Muscle of leg (tissue), 11 donors: Measurements from ENCODE around the gene DLG2. TPM values are rescaled to one million over a fixed set of nuclear protein-coding genes. Genes with fewer than 3 reads are reported as not detected.

Experiments
- DNase-seq: peaks from one replicate; pipeline ENCODE4 v3.0.0; 2013
- H3K27ac ChIP-seq: one replicate; pipeline ENCODE4 v1.5.1; 2013; ENCODE audit warnings: mild to moderate bottlenecking, low read length, control low read depth
- H3K27me3 ChIP-seq: one replicate; pipeline ENCODE4 v1.6.1; 2013; ENCODE audit warnings: low read length; ENCODE audit not compliant: control insufficient read depth, insufficient read depth
- H3K36me3 ChIP-seq: one replicate; pipeline ENCODE4 v1.6.1; 2013; ENCODE audit warnings: low read length; ENCODE audit not compliant: control insufficient read depth, insufficient read depth
- H3K4me1 ChIP-seq: one replicate; pipeline ENCODE4 v1.6.1; 2013; ENCODE audit warnings: low read length; ENCODE audit not compliant: control insufficient read depth, insufficient read depth
- H3K4me3 ChIP-seq: one replicate; pipeline ENCODE4 v1.5.1; 2013; ENCODE audit warnings: low read length, control low read depth
- H3K9me3 ChIP-seq: replicated peaks from 2 replicates; pipeline ENCODE4 v1.6.1; 2013; ENCODE audit warnings: low read depth, low read length; ENCODE audit not compliant: control insufficient read depth
- WGBS: methylation state at CpG from one replicate; pipeline ENCODE4 v1.1.5; 2013; ENCODE audit warnings: missing lambda C conversion rate; ENCODE audit not compliant: insufficient coverage; 5-methylcytosine and 5-hydroxymethylcytosine counted together
- polyA plus RNA-seq, 8 donors: library from polyadenylated mRNA; unstranded; fragments of 120-200 nt; gene quantifications; one replicate each; pipeline versions ENCODE4 v1.2.1 to v1.2.3, GENCODE V29; 2013; ENCODE audit warnings: inconsistent platforms in 1 of 8, low replicate concordance in 1 of 8; ENCODE audit not compliant: insufficient read length in 8 of 8, insufficient read depth in 1 of 8
- total RNA-seq: library from RNA; stranded (reverse); fragments of 120-200 nt; gene quantifications from one replicate; pipeline ENCODE4 v1.2.4, GENCODE V29; 2013

DLG2 gene
- total and polyA plus RNA-seq, 9 donors: 6.4 to 19.3 (median 11.0) TPM

DNA sequence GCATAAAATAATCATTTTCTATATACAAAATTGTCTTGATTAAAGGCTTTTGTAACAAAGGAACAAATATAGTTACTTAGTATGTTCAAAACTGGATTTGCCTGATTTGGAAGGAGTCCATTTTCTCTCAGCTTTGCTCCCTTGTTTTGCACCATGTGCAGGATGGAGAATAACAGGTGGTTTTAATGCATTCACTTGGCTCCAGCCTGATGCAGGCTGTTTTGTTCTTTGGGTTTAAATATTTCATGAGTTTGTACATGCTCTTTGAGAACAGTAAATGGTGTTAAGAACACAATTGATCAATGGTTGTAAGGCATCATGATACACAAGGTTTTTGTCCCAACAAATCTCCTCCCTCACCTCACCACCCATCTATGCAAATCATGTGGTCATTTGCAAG is 1454.1 kb downstream of the DLG2 start:
- H3K9me3 ChIP-seq: no peaks in the 10 kb centered on the region
- peak; percentile 27 for DNase-seq

DNA sequence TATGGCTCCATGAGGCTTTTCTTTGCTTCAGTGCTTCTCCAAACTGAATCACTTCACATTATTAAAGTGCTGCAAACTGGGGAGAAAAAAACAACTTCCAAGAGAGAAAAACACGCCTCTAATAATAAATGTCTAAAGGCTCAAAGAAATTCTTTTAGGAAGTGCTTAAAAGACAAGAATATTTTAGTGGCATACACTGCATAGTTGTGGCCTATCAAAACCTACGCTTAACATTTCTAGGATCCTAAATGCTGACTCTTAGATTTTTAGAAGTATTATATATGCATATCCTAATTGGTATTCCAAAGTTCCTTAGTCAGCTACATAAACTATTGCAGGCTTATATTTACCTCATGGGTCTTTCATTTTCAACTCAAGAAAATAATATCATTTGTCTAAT is 1462.0 kb downstream of the DLG2 start:
- H3K27me3 ChIP-seq: no peaks in the 10 kb centered on the region
- H3K36me3 ChIP-seq: no peaks in the 10 kb centered on the region
- no CpG with 5 or more reads among the region's 2 CpGs for WGBS
- DNase-seq: no peak
- no peaks in the 10 kb centered on the region for H3K9me3 ChIP-seq
- H3K4me3 ChIP-seq: no peak overlapping the region
- H3K4me1 ChIP-seq: no peaks in the 10 kb centered on the region
- no peak overlapping the region for H3K27ac ChIP-seq

More for the DNA sequence above, 1454.1 kb downstream of the DLG2 start:
- Histone ChIP-seq H3K36me3 (no peaks in the 10 kb centered on the region), H3K27me3 (no peaks in the 10 kb centered on the region), H3K4me1 (no peaks in the 10 kb centered on the region), H3K27ac (no peak overlapping the region), H3K4me3 (no peak overlapping the region)

DNA sequence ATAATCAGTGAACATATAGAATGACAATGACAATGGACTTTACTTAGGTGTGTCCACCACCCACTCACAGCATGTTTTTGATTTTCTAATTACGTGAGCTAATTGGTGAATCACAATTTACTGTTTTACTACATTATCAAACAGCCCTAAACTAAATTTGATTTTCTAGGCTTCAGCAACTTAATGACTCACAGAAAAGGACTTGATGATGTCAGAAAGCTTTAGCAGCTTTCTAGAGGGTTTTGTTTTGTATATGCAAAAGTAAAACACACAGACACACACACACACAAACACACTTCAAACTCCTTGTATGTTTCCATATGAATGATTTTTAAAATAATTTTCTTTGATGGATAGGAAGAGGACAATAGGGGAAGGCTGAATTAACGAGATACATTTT is 1462.4 kb downstream of the DLG2 start:
- Histone ChIP-seq H3K36me3 (no peaks in the 10 kb centered on the region), H3K4me1 (no peaks in the 10 kb centered on the region), H3K9me3 (no peaks in the 10 kb centered on the region), H3K4me3 (no peak overlapping the region), H3K27ac (no peak overlapping the region), H3K27me3 (no peaks in the 10 kb centered on the region)
- no CpG with 5 or more reads among the region's 2 CpGs for WGBS
- DNase-seq: no peak

DNA sequence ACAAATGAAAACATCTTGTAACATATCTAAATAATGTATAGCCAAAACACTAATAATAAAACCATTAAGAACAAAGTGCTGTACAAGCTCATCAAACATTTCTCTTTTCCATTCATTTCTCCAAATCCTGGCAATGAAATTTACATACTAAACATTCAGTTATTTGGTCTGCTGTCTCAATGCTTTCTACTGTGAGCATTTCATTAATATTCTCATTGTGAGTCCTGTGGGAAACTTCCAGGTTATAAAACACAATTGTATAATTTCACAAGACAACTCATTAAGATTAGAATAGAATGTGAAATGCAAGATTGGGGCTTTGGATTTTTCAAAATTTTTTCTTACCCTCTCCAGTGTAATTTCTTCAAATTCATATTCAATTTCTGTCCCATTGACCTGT is 1464.0 kb downstream of the DLG2 start:
- Histone ChIP-seq H3K36me3 (no peaks in the 10 kb centered on the region), H3K9me3 (no peaks in the 10 kb centered on the region), H3K4me3 (no peak overlapping the region), H3K4me1 (no peaks in the 10 kb centered on the region), H3K27ac (no peak overlapping the region), H3K27me3 (no peaks in the 10 kb centered on the region)
- DNase-seq: no peak

DNA sequence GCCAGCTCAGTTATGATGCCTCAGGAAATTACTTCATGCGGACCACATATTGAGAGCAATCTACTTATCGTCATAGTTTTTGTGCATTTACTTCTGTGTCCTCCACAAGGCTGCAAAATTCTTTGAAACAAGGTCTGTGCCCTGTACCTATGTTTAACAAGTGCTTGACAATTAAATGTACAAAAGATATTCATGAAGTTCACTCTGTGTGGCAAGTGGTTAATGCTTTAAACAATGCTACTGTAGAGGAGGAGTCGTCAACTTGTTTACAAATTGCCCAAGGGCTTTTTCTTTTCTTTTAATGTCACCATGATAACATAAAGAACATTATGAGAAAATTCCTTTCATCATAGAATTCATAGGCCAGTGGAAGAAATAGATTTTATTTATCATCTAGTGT is 1469.5 kb downstream of the DLG2 start:
- Histone ChIP-seq H3K9me3 (no peaks in the 10 kb centered on the region), H3K27ac (no peak overlapping the region), H3K27me3 (no peaks in the 10 kb centered on the region), H3K36me3 (no peaks in the 10 kb centered on the region), H3K4me1 (no peaks in the 10 kb centered on the region), H3K4me3 (no peak overlapping the region)
- no peak for DNase-seq
- no CpG with 5 or more reads among the region's 3 CpGs for WGBS

DNA sequence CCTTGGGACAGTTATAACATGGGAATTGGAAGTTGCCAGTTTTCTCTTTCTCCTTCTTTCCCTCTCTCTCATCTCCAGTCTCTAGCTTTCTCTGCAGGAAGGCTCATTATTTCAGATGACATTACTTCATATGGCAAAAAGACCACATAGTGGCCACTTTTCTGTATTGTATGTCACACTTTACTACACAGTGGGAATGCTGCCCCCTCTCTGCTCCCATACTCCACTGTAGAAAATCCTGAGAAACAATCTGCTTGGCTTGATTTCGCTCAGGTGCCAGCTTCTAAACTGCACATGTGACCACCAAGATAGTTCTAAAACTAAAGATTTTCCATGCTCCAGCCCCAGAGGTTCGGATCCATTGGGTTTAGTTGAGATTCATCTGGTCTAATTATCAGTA is 1480.3 kb downstream of the DLG2 start:
- H3K27me3 ChIP-seq: no peaks in the 10 kb centered on the region

DNA sequence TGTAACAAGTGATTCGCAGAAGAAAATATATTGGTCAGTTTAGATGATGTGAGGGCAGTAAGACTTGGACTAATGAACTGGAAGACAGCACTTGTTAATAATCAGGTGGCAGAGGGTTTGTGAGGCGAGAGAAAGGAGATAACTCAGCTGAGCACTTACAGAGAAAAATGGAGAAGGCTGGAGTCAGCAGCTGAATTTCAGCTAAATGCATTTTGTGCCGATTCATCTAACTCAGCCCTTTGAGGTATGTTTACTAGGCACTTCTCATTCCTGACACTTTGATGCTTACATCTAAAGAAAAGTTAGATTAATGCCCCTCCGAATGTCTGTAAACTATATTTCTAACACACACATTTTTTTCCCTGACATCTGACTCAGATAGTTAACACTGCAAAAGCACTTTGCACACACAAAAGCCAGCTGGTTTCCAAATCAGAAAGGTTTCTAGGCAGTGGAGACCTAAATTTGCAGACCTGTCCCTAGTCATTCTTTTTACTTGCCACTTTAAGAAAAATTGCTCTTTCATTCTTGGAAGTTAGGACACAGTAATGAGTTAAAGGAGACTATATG is 1481.4 kb downstream of the DLG2 start:
- Histone ChIP-seq H3K27ac (no peak overlapping the region), H3K9me3 (no peaks in the 10 kb centered on the region), H3K27me3 (no peaks in the 10 kb centered on the region), H3K36me3 (no peaks in the 10 kb centered on the region), H3K4me1 (no peaks in the 10 kb centered on the region), H3K4me3 (no peak overlapping the region)
- 26% methylated on average over 3 of the region's 4 CpGs for WGBS
- DNase-seq: peak; percentile 59

More for the DNA sequence above, 1480.3 kb downstream of the DLG2 start:
- H3K27ac ChIP-seq: no peak overlapping the region
- no peaks in the 10 kb centered on the region for H3K4me1 ChIP-seq
- H3K4me3 ChIP-seq: no peak overlapping the region
- no peaks in the 10 kb centered on the region for H3K36me3 ChIP-seq
- DNase-seq: no peak
- H3K9me3 ChIP-seq: no peaks in the 10 kb centered on the region
- no CpG with 5 or more reads among the region's 2 CpGs for WGBS

DNA sequence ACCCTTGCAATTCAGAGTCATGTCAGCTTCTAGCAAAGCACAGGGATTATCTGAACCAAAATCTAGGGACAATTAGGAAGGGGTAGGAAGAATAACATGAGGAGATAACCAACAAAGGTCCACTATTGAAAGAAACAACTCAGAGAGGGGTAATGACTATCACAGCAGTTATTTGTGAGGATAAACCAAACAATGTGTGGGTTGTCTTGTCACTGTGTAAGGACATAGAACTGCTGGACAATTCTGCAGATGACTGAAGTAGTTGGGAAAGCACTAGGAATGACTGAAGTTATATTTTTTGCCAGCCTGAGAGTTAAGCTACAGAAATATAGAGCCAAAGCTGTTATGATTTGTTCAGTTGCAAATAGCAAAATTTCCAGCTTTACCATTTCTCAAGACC is 1482.6 kb downstream of the DLG2 start:
- DNase-seq: no peak
- no peaks in the 10 kb centered on the region for H3K4me1 ChIP-seq
- H3K4me3 ChIP-seq: no peak overlapping the region

DNA sequence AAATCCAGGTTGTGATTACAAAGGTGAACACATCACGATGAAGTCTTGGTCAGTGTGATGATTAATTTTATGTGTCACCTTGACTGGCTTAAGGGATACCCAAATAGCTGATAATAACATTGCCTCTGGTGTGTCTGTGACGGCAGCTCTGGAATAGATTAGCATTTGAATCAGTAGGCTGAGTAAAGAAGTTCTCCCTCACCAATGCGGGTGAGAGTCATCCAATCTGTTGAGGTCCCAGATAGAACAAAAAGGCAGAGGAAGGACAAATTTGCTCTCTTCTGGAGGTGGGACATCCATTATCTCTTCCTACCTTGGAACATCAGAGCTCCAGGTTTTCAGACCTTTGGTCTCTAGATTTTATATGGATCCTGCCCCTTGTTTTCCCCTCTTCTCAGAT is 1484.7 kb downstream of the DLG2 start:
- no peak for DNase-seq
- no peaks in the 10 kb centered on the region for H3K4me1 ChIP-seq
- WGBS: 83% methylated on average over 1 of the region's 3 CpGs

More for the DNA sequence above, 1482.6 kb downstream of the DLG2 start:
- H3K36me3 ChIP-seq: no peaks in the 10 kb centered on the region
- no peaks in the 10 kb centered on the region for H3K9me3 ChIP-seq
- H3K27me3 ChIP-seq: no peaks in the 10 kb centered on the region
- no peak overlapping the region for H3K27ac ChIP-seq

DNA sequence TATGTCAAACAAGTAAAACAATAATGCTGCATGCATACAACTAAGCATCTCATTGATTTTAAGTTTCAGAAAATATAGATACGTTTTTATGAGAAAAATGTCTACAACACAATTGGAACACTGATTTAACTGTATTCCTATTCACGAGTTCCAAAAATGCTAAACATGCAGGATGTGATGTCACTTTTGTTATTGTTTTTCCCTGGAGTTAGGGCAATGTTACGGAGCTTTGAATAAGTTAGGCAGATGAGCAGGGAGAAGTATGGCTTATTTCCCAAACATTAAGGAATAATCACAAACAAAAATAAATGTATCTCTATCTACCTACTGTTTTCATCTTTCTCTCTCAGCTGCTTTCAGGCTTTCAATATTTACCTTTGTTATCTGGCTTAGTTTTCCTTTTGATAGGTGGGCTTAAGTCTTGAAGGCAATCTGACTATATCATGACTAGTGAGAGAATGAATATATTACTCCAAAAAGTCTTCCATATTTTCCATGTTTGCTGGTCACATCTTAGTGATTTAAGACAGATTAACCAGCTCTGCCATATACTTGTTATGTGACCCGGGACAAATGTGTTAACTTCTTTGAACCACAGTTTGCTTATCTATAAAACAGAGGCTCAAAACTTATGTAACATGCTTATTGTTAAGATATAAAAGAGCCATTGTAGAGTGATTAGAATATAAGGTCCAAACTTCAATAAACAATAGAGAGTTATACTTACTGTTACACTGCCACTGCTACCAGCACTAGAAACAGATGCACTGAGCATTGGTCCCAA is 1486.6 kb downstream of the DLG2 start:
- no CpG with 5 or more reads among the region's 4 CpGs for WGBS
- Histone ChIP-seq H3K27me3 (no peaks in the 10 kb centered on the region), H3K36me3 (no peaks in the 10 kb centered on the region), H3K9me3 (no peaks in the 10 kb centered on the region), H3K4me1 (no peaks in the 10 kb centered on the region), H3K27ac (no peak overlapping the region), H3K4me3 (no peak overlapping the region)
- DNase-seq: peak; percentile 66

More for the DNA sequence above, 1484.7 kb downstream of the DLG2 start:
- Histone ChIP-seq H3K27ac (no peak overlapping the region), H3K27me3 (no peaks in the 10 kb centered on the region), H3K4me3 (no peak overlapping the region), H3K36me3 (no peaks in the 10 kb centered on the region), H3K9me3 (no peaks in the 10 kb centered on the region)

DNA sequence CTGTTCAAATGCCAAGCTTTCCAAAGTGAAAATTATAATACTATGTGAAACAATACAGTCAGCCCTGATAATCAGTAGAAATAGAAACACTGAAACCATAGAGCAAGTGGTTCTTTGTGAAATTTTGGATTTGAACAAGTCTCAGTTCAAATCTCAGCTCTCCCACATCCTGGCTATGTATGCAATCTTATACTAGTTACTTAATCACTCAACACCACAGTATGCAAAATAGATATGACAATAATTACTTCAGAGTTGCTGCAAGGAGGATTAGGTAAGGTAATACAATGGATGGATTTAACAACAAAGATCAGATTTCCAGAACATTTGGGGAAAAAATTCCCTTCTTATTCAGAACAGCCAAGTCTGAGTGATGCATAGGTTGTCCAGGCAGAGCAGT is 1489.2 kb downstream of the DLG2 start:
- Histone ChIP-seq H3K4me1 (no peaks in the 10 kb centered on the region), H3K27ac (no peak overlapping the region), H3K4me3 (no peak overlapping the region), H3K36me3 (no peaks in the 10 kb centered on the region), H3K9me3 (no peaks in the 10 kb centered on the region), H3K27me3 (no peaks in the 10 kb centered on the region)
- DNase-seq: no peak
